Measurements from ENCODE around the gene CNTNAP5. TPM values are rescaled to one million over a fixed set of nuclear protein-coding genes. Genes with fewer than 3 reads are reported as not detected.
A peak's percentile ranks its signal among the peaks of the same experiment; 100 is the strongest.

The CNTNAP5 gene
- total and polyA plus RNA-seq, 4 donors, result not detected

- DNase-seq (ENCODE audit: low spot score), result no peak
- 62% methylated on average over 3 of the region's 3 CpGs for WGBS
- Histone ChIP-seq H3K9me3 (ENCODE audit: control insufficient read depth in 4 of 4, low read length in 3 of 4) (no peaks in the 10 kb centered on the region), H3K4me1 (ENCODE audit: control insufficient read depth in 4 of 4, insufficient read depth in 4 of 4, low read length in 3 of 4) (no peaks in the 10 kb centered on the region), H3K9ac (ENCODE audit: low read depth in 1 of 2, low read length in 2 of 2) (no peak overlapping the region), H3K27ac (ENCODE audit: low read depth in 1 of 2, low read length in 2 of 2) (no peak overlapping the region), H3K27me3 (ENCODE audit: control insufficient read depth in 4 of 4, insufficient read depth in 4 of 4, low read length in 3 of 4) (no peaks in the 10 kb centered on the region), H3K36me3 (ENCODE audit: control insufficient read depth in 4 of 4, insufficient read depth in 3 of 4, low read depth in 1 of 4, low read length in 3 of 4) (no peaks in the 10 kb centered on the region), H3K4me3 (ENCODE audit: low read depth in 1 of 3, low read length in 3 of 3) (no peak overlapping the region)
- TF ChIP-seq, protein P1, sequence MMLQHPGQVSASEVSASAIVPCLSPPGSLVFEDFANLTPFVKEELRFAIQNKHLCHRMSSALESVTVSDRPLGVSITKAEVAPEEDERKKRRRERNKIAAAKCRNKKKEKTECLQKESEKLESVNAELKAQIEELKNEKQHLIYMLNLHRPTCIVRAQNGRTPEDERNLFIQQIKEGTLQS (IDR thresholded peaks at IDR 0.05), result no peak
- TF ChIP-seq TAF1 (conservative IDR thresholded peaks at IDR 0.05), result no peak
- TF ChIP-seq SP1 (IDR thresholded peaks at IDR 0.05), result no peak
- TF ChIP-seq, protein P2, sequence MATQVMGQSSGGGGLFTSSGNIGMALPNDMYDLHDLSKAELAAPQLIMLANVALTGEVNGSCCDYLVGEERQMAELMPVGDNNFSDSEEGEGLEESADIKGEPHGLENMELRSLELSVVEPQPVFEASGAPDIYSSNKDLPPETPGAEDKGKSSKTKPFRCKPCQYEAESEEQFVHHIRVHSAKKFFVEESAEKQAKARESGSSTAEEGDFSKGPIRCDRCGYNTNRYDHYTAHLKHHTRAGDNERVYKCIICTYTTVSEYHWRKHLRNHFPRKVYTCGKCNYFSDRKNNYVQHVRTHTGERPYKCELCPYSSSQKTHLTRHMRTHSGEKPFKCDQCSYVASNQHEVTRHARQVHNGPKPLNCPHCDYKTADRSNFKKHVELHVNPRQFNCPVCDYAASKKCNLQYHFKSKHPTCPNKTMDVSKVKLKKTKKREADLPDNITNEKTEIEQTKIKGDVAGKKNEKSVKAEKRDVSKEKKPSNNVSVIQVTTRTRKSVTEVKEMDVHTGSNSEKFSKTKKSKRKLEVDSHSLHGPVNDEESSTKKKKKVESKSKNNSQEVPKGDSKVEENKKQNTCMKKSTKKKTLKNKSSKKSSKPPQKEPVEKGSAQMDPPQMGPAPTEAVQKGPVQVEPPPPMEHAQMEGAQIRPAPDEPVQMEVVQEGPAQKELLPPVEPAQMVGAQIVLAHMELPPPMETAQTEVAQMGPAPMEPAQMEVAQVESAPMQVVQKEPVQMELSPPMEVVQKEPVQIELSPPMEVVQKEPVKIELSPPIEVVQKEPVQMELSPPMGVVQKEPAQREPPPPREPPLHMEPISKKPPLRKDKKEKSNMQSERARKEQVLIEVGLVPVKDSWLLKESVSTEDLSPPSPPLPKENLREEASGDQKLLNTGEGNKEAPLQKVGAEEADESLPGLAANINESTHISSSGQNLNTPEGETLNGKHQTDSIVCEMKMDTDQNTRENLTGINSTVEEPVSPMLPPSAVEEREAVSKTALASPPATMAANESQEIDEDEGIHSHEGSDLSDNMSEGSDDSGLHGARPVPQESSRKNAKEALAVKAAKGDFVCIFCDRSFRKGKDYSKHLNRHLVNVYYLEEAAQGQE (IDR thresholded peaks at IDR 0.05), result no peak
- TF ChIP-seq, protein P3, sequence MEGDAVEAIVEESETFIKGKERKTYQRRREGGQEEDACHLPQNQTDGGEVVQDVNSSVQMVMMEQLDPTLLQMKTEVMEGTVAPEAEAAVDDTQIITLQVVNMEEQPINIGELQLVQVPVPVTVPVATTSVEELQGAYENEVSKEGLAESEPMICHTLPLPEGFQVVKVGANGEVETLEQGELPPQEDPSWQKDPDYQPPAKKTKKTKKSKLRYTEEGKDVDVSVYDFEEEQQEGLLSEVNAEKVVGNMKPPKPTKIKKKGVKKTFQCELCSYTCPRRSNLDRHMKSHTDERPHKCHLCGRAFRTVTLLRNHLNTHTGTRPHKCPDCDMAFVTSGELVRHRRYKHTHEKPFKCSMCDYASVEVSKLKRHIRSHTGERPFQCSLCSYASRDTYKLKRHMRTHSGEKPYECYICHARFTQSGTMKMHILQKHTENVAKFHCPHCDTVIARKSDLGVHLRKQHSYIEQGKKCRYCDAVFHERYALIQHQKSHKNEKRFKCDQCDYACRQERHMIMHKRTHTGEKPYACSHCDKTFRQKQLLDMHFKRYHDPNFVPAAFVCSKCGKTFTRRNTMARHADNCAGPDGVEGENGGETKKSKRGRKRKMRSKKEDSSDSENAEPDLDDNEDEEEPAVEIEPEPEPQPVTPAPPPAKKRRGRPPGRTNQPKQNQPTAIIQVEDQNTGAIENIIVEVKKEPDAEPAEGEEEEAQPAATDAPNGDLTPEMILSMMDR (IDR thresholded peaks at IDR 0.05; ENCODE audit: low read depth, low read length, missing input control), result peak; percentile 21
- TF ChIP-seq RAD21 (IDR thresholded peaks at IDR 0.05), result peak; percentile 55 to 66
- no peak for TF ChIP-seq YY1 (IDR thresholded peaks at IDR 0.05)
- no peak for TF ChIP-seq JUND (IDR thresholded peaks at IDR 0.05)
- no peak for TF ChIP-seq RXRA (IDR thresholded peaks at IDR 0.05)
- TF ChIP-seq NR2F2 (IDR thresholded peaks at IDR 0.05), result no peak
- TF ChIP-seq EGR1 (IDR thresholded peaks at IDR 0.05; ENCODE audit: low read depth in 2 of 2), result no peak
- TF ChIP-seq, protein P4, sequence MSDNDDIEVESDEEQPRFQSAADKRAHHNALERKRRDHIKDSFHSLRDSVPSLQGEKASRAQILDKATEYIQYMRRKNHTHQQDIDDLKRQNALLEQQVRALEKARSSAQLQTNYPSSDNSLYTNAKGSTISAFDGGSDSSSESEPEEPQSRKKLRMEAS (IDR thresholded peaks at IDR 0.05), result no peak
- TF ChIP-seq HNF4A (conservative IDR thresholded peaks at IDR 0.05), result no peak
These were observed 300.8 kb downstream of the CNTNAP5 start for GRCh38 chr2:124325667-124326440.

- DNase-seq (ENCODE audit: low spot score), result no peak
- Histone ChIP-seq H3K27me3 (ENCODE audit: control insufficient read depth in 4 of 4, insufficient read depth in 4 of 4, low read length in 3 of 4) (no peaks in the 10 kb centered on the region), H3K9ac (ENCODE audit: low read depth in 1 of 2, low read length in 2 of 2) (no peak overlapping the region), H3K9me3 (ENCODE audit: control insufficient read depth in 4 of 4, low read length in 3 of 4) (no peaks in the 10 kb centered on the region), H3K4me3 (ENCODE audit: low read depth in 1 of 3, low read length in 3 of 3) (no peak overlapping the region), H3K36me3 (ENCODE audit: control insufficient read depth in 4 of 4, insufficient read depth in 3 of 4, low read depth in 1 of 4, low read length in 3 of 4) (no peaks in the 10 kb centered on the region), H3K4me1 (ENCODE audit: control insufficient read depth in 4 of 4, insufficient read depth in 4 of 4, low read length in 3 of 4) (no peaks in the 10 kb centered on the region), H3K27ac (ENCODE audit: low read depth in 1 of 2, low read length in 2 of 2) (no peak overlapping the region)
- TF ChIP-seq FOXA2 (IDR thresholded peaks at IDR 0.05) (no peak), HNF4A (conservative IDR thresholded peaks at IDR 0.05) (no peak), YY1 (IDR thresholded peaks at IDR 0.05) (no peak), GABPA (IDR thresholded peaks at IDR 0.05 in 1 of 2, conservative IDR thresholded peaks at IDR 0.05 in 1 of 2) (no peak), RAD21 (IDR thresholded peaks at IDR 0.05) (no peak), SP1 (IDR thresholded peaks at IDR 0.05) (no peak), JUND (IDR thresholded peaks at IDR 0.05) (no peak)
- TF ChIP-seq, protein P2 (IDR thresholded peaks at IDR 0.05), result no peak
- TF ChIP-seq, protein P3 (IDR thresholded peaks at IDR 0.05; ENCODE audit: low read depth, low read length, missing input control), result no peak
- TF ChIP-seq, protein P4 (IDR thresholded peaks at IDR 0.05), result no peak
- TF ChIP-seq, protein P5, sequence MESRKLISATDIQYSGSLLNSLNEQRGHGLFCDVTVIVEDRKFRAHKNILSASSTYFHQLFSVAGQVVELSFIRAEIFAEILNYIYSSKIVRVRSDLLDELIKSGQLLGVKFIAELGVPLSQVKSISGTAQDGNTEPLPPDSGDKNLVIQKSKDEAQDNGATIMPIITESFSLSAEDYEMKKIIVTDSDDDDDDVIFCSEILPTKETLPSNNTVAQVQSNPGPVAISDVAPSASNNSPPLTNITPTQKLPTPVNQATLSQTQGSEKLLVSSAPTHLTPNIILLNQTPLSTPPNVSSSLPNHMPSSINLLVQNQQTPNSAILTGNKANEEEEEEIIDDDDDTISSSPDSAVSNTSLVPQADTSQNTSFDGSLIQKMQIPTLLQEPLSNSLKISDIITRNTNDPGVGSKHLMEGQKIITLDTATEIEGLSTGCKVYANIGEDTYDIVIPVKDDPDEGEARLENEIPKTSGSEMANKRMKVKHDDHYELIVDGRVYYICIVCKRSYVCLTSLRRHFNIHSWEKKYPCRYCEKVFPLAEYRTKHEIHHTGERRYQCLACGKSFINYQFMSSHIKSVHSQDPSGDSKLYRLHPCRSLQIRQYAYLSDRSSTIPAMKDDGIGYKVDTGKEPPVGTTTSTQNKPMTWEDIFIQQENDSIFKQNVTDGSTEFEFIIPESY (IDR thresholded peaks at IDR 0.05), result no peak
These were observed 302.2 kb downstream of the CNTNAP5 start for GRCh38 chr2:124327303-124327702.
